ENCODE results near the gene VPS37B.

The VPS37B gene

DNA sequence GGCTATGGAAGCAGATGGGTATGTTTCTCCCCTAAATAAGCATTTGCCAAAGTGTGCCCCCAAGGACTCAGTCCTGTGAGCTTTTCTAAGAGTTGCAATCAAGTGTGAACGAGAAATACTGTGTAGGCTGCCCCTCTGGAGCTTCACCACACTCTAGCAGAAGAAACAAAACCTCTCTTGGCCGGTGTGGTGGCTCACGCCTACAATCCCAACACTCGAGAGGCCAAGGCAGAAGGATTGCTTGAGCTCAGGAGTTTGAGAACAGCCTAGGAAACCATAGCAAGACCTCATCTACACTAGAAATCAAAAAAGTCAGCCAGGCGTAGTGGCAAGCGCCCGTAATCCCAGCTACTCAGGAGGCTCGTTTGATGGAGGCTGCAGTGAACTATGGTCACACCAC, 9.8 kb downstream of the VPS37B start:
- TF ChIP-seq ZNF701 (tag by site-specific recombination; IDR thresholded peaks at IDR 0.05) = no peak
- TF ChIP-seq ZNF510 (tag by site-specific recombination; IDR thresholded peaks at IDR 0.05; ENCODE audit: insufficient replicate concordance) = no peak
- TF ChIP-seq KLF8 (tag by site-specific recombination; IDR thresholded peaks at IDR 0.05) = no peak
- TF ChIP-seq ZNF16 (tag by site-specific recombination; IDR thresholded peaks at IDR 0.05; ENCODE audit: low read depth) = no peak
- no peak for TF ChIP-seq ZSCAN30 (tag by site-specific recombination; IDR thresholded peaks at IDR 0.05)
- no peak for TF ChIP-seq ZNF658 (tag by site-specific recombination; IDR thresholded peaks at IDR 0.05)
- TF ChIP-seq, protein P1, sequence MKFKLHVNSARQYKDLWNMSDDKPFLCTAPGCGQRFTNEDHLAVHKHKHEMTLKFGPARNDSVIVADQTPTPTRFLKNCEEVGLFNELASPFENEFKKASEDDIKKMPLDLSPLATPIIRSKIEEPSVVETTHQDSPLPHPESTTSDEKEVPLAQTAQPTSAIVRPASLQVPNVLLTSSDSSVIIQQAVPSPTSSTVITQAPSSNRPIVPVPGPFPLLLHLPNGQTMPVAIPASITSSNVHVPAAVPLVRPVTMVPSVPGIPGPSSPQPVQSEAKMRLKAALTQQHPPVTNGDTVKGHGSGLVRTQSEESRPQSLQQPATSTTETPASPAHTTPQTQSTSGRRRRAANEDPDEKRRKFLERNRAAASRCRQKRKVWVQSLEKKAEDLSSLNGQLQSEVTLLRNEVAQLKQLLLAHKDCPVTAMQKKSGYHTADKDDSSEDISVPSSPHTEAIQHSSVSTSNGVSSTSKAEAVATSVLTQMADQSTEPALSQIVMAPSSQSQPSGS (tag by site-specific recombination; IDR thresholded peaks at IDR 0.05; ENCODE audit: low read depth) = no peak
- TF ChIP-seq KLF7 (tag by site-specific recombination; IDR thresholded peaks at IDR 0.05; ENCODE audit: borderline replicate concordance) = no peak
- TF ChIP-seq ZNF239 (tag by site-specific recombination; IDR thresholded peaks at IDR 0.05) = no peak
- no peak for TF ChIP-seq ZNF677 (tag by site-specific recombination; IDR thresholded peaks at IDR 0.05)
- H3K4me1 ChIP-seq (ENCODE audit: control insufficient read depth, insufficient read depth, low read length) = peaks cover 28% of the 10 kb centered on the region
- ChIA-PET CTCF (interaction anchor here (0.6 to 1.2 kb wide), 3 partner anchors 9 to 135 kb away, joined by 3 to 4 read pairs (median 3); partner anchors contain the start of gene VPS37B), POLR2A (no interaction called here)
- no peaks in the 10 kb centered on the region for H3K9me3 ChIP-seq (ENCODE audit: control insufficient read depth, insufficient read depth, low read depth, low read length)
- no peaks in the 10 kb centered on the region for H3K36me3 ChIP-seq (ENCODE audit: control insufficient read depth in 2 of 2, insufficient read depth in 1 of 2, low read length in 2 of 2)
- no peak overlapping the region for H3K4me3 ChIP-seq (ENCODE audit: low read depth, low read length)
- no peak overlapping the region for H3K27ac ChIP-seq (ENCODE audit: extremely low read depth, low read depth, low read length)

DNA sequence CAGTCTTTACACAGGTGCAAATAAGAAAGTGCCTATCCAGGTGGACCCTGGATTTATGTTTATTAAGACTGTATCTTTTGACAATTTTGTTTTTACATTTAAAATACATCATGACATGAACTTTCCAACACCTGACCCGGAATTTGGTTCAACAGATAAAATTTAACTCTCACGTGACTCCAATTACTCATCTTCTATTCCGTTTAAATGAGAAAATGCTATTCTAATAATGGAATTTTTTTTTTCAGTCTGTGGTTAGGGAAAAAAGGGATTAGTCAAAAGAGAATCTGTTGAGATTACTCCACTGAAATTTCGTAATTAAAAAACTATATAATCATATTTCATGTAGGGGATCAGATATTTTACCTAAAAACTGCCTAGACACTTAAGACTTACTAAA, 11.1 kb downstream of the VPS37B start:
- Histone ChIP-seq H3K36me3 (ENCODE audit: control insufficient read depth in 2 of 2, insufficient read depth in 1 of 2, low read length in 2 of 2) (no peaks in the 10 kb centered on the region), H3K4me3 (ENCODE audit: low read depth, low read length) (no peak overlapping the region), H3K9me3 (ENCODE audit: control insufficient read depth, insufficient read depth, low read depth, low read length) (no peaks in the 10 kb centered on the region), H3K27ac (ENCODE audit: extremely low read depth, low read depth, low read length) (no peak overlapping the region), H3K4me1 (ENCODE audit: control insufficient read depth, insufficient read depth, low read length) (peaks cover 35% of the 10 kb centered on the region)
- POLR2A ChIA-PET = no interaction called here
- CTCF ChIA-PET = interaction anchor here (0.8 kb wide), 1 partner anchor 68 kb away, joined by 4 read pairs; no protein-coding TSS in a partner anchor
- TF ChIP-seq ZNF76 (tag by site-specific recombination; IDR thresholded peaks at IDR 0.05; ENCODE audit: borderline replicate concordance, low read depth) (no peak), HOXD13 (CRISPR knock-in tag; IDR thresholded peaks at IDR 0.05; ENCODE audit: borderline replicate concordance) (no peak), ZNF785 (tag by site-specific recombination; IDR thresholded peaks at IDR 0.05) (no peak), ZNF580 (tag by site-specific recombination; IDR thresholded peaks at IDR 0.05) (no peak), ZNF341 (tag by site-specific recombination; IDR thresholded peaks at IDR 0.05; ENCODE audit: low read depth) (no peak), KLF17 (tag by site-specific recombination; IDR thresholded peaks at IDR 0.05) (no peak)
- TF ChIP-seq, protein P2, sequence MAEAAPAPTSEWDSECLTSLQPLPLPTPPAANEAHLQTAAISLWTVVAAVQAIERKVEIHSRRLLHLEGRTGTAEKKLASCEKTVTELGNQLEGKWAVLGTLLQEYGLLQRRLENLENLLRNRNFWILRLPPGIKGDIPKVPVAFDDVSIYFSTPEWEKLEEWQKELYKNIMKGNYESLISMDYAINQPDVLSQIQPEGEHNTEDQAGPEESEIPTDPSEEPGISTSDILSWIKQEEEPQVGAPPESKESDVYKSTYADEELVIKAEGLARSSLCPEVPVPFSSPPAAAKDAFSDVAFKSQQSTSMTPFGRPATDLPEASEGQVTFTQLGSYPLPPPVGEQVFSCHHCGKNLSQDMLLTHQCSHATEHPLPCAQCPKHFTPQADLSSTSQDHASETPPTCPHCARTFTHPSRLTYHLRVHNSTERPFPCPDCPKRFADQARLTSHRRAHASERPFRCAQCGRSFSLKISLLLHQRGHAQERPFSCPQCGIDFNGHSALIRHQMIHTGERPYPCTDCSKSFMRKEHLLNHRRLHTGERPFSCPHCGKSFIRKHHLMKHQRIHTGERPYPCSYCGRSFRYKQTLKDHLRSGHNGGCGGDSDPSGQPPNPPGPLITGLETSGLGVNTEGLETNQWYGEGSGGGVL (tag by site-specific recombination; IDR thresholded peaks at IDR 0.05) = no peak
- TF ChIP-seq, protein P3, sequence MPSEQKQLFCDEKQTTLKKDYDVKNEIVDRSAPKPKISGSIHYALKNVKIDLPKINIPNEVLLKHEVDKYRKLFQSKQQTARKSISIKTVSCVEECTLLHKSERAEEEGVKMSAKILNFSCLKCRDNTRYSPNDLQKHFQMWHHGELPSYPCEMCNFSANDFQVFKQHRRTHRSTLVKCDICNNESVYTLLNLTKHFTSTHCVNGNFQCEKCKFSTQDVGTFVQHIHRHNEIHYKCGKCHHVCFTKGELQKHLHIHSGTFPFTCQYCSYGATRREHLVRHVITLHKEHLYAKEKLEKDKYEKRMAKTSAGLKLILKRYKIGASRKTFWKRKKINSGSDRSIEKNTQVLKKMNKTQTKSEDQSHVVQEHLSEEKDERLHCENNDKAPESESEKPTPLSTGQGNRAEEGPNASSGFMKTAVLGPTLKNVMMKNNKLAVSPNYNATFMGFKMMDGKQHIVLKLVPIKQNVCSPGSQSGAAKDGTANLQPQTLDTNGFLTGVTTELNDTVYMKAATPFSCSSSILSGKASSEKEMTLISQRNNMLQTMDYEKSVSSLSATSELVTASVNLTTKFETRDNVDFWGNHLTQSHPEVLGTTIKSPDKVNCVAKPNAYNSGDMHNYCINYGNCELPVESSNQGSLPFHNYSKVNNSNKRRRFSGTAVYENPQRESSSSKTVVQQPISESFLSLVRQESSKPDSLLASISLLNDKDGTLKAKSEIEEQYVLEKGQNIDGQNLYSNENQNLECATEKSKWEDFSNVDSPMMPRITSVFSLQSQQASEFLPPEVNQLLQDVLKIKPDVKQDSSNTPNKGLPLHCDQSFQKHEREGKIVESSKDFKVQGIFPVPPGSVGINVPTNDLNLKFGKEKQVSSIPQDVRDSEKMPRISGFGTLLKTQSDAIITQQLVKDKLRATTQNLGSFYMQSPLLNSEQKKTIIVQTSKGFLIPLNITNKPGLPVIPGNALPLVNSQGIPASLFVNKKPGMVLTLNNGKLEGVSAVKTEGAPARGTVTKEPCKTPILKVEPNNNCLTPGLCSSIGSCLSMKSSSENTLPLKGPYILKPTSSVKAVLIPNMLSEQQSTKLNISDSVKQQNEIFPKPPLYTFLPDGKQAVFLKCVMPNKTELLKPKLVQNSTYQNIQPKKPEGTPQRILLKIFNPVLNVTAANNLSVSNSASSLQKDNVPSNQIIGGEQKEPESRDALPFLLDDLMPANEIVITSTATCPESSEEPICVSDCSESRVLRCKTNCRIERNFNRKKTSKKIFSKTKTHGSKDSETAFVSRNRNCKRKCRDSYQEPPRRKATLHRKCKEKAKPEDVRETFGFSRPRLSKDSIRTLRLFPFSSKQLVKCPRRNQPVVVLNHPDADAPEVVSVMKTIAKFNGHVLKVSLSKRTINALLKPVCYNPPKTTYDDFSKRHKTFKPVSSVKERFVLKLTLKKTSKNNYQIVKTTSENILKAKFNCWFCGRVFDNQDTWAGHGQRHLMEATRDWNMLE (tag by site-specific recombination; conservative IDR thresholded peaks at IDR 0.05; ENCODE audit: low read depth) = no peak
- TF ChIP-seq, protein P4, sequence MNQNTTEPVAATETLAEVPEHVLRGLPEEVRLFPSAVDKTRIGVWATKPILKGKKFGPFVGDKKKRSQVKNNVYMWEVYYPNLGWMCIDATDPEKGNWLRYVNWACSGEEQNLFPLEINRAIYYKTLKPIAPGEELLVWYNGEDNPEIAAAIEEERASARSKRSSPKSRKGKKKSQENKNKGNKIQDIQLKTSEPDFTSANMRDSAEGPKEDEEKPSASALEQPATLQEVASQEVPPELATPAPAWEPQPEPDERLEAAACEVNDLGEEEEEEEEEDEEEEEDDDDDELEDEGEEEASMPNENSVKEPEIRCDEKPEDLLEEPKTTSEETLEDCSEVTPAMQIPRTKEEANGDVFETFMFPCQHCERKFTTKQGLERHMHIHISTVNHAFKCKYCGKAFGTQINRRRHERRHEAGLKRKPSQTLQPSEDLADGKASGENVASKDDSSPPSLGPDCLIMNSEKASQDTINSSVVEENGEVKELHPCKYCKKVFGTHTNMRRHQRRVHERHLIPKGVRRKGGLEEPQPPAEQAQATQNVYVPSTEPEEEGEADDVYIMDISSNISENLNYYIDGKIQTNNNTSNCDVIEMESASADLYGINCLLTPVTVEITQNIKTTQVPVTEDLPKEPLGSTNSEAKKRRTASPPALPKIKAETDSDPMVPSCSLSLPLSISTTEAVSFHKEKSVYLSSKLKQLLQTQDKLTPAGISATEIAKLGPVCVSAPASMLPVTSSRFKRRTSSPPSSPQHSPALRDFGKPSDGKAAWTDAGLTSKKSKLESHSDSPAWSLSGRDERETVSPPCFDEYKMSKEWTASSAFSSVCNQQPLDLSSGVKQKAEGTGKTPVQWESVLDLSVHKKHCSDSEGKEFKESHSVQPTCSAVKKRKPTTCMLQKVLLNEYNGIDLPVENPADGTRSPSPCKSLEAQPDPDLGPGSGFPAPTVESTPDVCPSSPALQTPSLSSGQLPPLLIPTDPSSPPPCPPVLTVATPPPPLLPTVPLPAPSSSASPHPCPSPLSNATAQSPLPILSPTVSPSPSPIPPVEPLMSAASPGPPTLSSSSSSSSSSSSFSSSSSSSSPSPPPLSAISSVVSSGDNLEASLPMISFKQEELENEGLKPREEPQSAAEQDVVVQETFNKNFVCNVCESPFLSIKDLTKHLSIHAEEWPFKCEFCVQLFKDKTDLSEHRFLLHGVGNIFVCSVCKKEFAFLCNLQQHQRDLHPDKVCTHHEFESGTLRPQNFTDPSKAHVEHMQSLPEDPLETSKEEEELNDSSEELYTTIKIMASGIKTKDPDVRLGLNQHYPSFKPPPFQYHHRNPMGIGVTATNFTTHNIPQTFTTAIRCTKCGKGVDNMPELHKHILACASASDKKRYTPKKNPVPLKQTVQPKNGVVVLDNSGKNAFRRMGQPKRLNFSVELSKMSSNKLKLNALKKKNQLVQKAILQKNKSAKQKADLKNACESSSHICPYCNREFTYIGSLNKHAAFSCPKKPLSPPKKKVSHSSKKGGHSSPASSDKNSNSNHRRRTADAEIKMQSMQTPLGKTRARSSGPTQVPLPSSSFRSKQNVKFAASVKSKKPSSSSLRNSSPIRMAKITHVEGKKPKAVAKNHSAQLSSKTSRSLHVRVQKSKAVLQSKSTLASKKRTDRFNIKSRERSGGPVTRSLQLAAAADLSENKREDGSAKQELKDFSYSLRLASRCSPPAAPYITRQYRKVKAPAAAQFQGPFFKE (tag by site-specific recombination; IDR thresholded peaks at IDR 0.05; ENCODE audit: borderline replicate concordance) = no peak

Data from HEK293 (cell line).